DMS79 (cell line): ENCODE results near the gene CYP2J2.
"Not testable (repeated sequence)": the region's sequence is repeated elsewhere in the genome, so short reads cannot be mapped to it uniquely, and the experiment has no call there.

Experiments used
- DNase-seq: peaks from one replicate; lab custom pipeline; 2025; lab: John Stamatoyannopoulos, UW

CYP2J2 gene

DNA sequence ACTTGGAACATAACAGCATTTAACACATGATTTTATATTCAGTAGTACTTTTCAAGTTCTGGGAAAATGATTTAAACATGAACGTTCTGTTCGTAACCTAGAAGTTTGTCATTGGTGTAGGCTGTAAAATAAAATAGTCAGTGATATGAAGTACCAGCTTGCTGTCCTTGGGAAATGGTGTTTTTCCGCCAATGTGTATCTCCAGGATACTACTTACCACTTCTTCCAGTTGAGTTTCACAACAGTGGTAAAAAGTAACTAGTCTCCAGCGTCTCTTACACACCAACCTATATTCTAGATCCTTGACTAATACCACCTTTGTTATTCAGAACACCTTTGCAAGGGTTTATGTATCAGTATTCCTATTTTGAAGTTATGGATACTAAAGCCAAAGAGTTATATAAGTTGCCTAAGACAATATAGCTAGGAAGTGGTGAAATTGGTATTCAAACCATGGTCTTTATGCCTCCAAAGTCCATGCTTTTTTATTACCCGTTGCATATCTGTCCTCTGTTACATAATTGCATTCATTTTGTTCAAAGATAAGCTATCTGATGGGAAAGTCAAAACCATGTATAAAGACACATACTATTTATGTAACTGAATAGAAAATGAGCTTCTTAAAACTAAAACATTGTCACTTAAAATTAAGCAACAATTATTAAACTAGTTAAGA lies 68.8 kb downstream of the CYP2J2 start:
- DNase-seq, result no peak

DNA sequence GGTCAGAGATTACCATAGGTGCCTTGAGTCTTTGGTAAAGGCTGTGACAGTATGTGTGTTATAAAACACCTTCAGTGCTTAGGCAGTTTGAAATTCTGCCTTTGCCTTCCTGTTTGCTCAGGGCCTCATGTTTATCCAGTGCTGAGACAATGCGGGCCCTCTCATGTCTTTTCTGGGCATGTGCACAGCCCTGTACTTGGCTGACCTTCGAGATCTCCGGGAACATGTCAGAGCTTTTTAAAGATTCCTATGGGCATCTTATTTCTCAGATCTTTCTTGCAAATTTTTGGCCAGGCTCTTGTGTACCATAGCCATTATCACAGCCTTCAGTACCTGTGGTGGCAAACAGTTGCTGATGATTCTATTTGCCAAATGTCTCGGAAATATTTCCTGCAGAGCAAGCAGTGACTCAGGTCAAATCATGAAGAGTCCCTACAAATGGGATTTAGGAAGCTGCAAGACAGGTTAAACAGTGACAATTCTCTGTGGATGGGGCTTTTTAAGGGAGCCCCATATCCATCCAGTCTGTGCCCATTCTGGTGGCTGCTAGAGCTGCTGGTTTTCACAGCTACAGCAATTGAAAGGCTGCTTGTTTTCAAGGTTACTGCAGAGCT lies 69.7 kb downstream of the CYP2J2 start:
- DNase-seq, result no peak

DNA sequence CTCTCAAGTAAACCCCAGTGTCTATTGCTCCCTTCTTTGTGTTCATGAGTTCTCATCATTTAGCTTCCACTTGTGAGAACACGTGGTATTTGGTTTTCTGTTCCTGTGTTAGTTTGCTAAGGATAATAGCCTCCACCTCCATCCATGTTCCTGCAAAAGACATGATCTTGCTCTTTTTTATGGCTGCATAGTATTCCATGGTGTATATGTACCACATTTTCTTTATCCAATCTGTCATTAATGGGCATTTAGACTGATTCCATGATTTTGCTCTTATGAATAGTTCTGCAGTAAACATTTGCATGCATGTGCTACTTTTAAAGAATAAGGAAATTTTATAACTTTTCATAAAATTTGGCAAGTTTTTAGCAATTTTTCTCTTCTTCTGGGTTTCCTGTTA lies 71.3 kb downstream of the CYP2J2 start:
- not testable (repeated sequence) for DNase-seq

DNA sequence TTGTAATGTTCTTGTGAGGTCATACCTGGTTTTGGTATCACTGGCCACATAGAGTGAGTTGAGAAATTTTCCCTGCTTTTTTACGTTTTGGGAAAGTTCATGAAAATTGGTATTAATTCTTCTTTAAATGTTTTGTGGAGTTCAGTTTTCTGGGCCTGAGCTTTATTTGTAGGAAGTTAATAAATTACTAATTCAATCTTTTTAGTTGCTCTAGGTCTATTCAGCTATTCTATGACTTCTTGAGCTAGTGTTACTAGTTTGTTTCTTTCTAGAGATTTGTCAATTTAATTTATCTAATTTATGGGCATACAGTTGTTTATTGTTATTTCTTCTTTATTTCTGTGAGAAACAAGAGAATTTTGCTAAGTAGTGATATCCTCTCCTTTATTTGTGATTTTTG lies 74.5 kb downstream of the CYP2J2 start:
- DNase-seq, result no peak

DNA sequence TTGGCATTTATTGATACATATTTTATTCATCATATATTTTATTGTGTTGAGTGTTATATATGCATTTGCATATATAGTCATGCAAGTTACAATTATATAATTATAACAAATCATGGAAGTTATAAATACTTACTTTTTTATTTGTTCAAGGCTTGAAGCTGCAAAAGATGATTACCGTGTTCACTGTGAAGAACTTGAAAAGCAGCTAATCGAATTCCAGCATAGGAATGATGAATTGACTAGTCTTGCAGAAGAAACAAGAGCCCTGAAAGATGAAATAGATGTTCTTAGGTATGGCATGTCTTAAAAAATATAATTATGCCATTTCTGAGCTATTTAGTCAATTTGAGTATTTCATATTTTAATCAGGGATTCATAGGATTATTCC lies 79.7 kb downstream of the CYP2J2 start:
- DNase-seq, result no peak

DNA sequence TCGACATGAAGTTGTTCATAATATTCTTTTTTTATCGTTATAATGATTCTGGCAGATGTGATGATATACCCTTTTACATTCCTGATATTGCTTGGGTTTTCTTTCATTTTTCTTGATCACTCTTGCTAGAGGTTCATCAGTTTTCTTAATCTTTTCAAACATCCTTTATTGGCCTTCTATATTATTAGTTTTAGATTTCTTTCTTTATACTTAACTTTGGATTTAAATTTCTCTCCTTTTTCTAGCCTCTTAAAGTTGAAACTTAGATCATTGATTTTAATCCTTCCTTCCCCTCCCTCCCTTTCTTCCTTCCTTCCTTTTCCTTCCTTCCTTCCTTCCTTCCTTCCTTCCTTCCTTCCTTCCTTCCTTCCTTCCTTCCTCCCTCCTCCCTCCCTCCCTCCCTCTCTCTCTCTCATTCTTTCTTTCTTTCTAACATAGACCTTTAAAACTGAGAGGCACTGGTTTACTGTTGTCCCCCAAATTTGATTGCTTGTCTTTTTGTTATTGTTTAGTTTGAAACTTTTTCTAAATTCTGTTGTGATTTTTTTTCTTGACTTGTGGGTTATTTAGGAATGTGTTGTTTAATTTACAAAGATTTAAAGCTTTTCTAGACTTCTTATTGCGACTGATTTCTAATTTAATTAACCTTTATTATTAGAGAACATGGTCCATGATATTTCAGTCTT lies 80.2 kb downstream of the CYP2J2 start:
- DNase-seq, result no peak

DNA sequence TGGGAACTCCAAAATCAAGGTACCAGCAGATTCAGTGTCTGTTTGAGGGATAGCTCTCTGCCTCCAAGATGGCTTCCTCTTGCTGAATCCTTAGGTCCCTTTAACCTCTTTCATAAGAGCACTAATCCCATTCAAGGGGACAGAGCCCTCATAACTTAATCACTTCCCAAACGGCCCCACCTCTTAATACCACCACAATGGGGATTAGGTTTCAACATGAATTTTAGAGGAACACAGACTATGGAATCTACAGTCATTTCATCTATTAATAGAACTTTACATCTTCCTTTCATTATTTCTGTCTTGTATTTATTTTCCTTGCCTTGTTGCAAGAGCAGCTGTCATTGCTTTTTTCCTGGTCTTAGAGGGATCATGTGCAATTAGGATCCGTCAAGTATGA lies 81.5 kb downstream of the CYP2J2 start:
- DNase-seq, result no peak
